Spleen (tissue), 7 donors: Measurements from ENCODE around the gene CA10.

ENCODE experiments used
- POLR2A ChIP-seq, 3 donors: fragments of 450-650 bp; IDR thresholded peaks; one replicate each; pipeline ENCODE4 v1.5.1; 2017; ENCODE audit warnings: antibody characterized with exemption in 3 of 3, mild to moderate bottlenecking in 1 of 3
- TF ChIP-seq, protein P1 (sequence below), 11 experiments: fragments of 200-600 bp in 7 of 11; fragments of 450-650 bp in 4 of 11; sonication (generic) in 4 of 11; IDR thresholded peaks in 8 of 11; conservative IDR thresholded peaks in 3 of 11; 1 replicate in 7 of 11; 2 replicates in 4 of 11; pipeline versions ENCODE4 v1.4.0 to v1.8.0; 2016 to 2021; ENCODE audit warnings: antibody characterized with exemption in 11 of 11, inconsistent platforms in 4 of 11, mild to moderate bottlenecking in 1 of 11
- donor health status: DM: no; HTN: no; CAD: no; lungs with moderate emphysema.
- donor health status: DM: no; HTN: no; CAD: no.
- donor health status: DM: no; HTN: no; CAD: no.

- TF ChIP-seq POLR2A (IDR thresholded peaks at IDR 0.05), result no peak
- TF ChIP-seq, protein P1, sequence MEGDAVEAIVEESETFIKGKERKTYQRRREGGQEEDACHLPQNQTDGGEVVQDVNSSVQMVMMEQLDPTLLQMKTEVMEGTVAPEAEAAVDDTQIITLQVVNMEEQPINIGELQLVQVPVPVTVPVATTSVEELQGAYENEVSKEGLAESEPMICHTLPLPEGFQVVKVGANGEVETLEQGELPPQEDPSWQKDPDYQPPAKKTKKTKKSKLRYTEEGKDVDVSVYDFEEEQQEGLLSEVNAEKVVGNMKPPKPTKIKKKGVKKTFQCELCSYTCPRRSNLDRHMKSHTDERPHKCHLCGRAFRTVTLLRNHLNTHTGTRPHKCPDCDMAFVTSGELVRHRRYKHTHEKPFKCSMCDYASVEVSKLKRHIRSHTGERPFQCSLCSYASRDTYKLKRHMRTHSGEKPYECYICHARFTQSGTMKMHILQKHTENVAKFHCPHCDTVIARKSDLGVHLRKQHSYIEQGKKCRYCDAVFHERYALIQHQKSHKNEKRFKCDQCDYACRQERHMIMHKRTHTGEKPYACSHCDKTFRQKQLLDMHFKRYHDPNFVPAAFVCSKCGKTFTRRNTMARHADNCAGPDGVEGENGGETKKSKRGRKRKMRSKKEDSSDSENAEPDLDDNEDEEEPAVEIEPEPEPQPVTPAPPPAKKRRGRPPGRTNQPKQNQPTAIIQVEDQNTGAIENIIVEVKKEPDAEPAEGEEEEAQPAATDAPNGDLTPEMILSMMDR (IDR thresholded peaks at IDR 0.05 in 8 of 11, conservative IDR thresholded peaks at IDR 0.05 in 3 of 11), result no peak
These were observed 363.1 kb downstream of the CA10 start for GRCh38 chr17:51795401-51795800.
